GM12874 (cell line): ENCODE data around the gene CDC42EP4.

ENCODE experiments used
- TF ChIP-seq, protein P1 (sequence below): IDR thresholded peaks from 2 replicates; pipeline ENCODE4 v1.5.1; 2011; ENCODE audit warnings: low read depth, mild to moderate bottlenecking, control low read depth, low read length, moderate library complexity; ENCODE audit not compliant: insufficient read depth

CDC42EP4 gene

GRCh38 chr17:73288534-73289302 is 23.1 kb downstream of the CDC42EP4 start:
- TF ChIP-seq, protein P1, sequence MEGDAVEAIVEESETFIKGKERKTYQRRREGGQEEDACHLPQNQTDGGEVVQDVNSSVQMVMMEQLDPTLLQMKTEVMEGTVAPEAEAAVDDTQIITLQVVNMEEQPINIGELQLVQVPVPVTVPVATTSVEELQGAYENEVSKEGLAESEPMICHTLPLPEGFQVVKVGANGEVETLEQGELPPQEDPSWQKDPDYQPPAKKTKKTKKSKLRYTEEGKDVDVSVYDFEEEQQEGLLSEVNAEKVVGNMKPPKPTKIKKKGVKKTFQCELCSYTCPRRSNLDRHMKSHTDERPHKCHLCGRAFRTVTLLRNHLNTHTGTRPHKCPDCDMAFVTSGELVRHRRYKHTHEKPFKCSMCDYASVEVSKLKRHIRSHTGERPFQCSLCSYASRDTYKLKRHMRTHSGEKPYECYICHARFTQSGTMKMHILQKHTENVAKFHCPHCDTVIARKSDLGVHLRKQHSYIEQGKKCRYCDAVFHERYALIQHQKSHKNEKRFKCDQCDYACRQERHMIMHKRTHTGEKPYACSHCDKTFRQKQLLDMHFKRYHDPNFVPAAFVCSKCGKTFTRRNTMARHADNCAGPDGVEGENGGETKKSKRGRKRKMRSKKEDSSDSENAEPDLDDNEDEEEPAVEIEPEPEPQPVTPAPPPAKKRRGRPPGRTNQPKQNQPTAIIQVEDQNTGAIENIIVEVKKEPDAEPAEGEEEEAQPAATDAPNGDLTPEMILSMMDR = no peak

GRCh38 chr17:73286863-73287296 is 24.9 kb downstream of the CDC42EP4 start:
- TF ChIP-seq, protein P1 = no peak

DNA sequence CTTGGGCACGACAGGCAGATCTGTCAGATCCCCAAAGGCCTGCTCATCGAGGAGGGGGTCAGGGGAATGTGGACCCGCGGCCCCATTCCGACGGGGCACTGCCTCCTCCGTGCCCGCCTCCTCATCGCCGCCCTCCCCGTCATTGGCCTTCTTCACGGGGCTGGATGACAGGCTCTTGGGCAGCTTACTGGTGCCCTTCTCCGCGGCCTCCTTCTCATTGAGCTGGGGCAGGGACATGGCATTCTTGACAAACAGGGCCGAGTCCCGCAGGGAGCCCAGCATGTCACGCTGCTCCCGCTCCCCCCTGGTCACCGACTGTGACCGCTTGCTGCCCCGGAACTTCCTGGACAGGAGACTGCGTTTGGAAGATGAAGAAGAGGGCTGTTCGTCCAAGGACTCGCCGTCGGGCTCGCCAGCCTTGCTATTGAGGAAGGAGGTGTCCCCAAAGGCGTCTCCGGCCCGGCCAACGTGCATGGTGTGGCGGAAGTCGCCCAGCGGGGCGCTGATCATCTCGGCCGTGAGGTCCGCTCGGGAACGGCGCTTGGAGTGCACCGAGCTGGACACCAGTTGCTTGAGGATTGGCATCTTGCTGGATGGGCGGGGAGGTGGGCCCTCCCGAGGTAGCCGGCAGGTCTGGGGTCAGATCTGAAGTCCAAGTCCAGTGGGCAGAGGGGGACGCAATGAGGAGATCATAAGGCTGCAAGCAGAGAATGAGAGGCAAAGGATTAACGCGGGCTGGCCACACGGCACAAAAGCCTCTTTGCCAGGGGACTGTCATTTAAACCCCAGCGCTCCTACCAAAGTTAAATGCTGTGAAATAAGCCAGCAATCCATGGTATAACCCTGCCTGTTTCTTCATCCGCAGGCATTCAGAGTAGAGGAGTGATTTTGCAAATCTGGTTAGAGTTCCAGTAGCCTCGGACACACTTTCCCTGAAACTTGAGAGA is 25.6 kb downstream of the CDC42EP4 start:
- TF ChIP-seq, protein P1 = no peak

- TF ChIP-seq, protein P1 = no peak
Measured at GRCh38 chr17:73285603-73285908, 26.2 kb downstream of the CDC42EP4 start.

DNA sequence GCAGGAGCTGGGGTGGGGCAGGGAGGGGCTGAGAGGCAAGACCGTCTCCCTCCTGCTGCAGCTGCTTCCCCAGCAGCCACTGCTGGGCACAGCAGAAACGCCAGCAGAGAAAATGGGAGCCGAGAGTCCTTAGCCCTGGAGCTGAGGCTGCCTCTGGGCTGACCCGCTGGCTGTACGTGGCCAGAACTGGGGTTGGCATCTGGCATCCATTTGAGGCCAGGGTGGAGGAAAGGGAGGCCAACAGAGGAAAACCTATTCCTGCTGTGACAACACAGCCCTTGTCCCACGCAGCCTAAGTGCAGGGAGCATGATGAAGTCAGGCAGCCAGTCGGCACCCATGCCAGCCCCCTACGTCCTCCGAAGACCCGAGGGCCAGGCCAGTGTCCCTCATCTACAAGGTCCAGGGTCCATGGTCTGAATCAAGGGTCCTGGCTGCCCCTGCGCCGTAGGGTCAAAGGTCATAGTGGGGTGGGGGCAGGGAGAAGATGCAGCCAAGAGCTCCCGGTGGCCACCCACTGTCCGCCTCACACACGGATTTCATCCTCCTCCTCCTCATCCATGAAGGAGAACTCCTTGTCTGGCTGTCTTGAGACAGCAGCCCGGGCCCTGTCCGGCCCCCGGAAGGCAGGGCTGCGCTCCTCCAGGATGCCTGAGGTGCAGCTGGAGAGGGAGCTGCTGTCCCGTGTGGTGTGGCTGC is 26.7 kb downstream of the CDC42EP4 start:
- TF ChIP-seq, protein P1 = no peak

DNA sequence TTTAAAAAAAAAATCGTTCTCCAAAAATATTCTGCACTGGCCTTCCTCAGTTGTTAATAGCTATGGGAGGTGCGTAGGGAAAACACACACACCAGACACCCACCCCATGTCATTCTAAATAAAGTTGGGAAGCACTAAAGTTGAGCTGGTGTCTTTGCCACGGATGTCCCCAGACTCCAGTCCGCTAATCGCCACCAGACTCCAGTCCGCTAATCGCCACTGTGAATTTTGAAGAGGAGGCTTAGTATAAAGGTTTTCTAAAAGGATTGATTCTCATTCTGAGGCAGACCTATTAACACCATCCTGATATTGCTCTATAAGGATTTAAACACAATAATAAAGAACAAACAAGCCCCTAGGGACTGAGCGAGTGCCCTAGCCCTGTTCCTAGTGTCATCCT is 27.4 kb downstream of the CDC42EP4 start:
- TF ChIP-seq, protein P1 = no peak

- TF ChIP-seq, protein P1 = no peak
Measured at GRCh38 chr17:73283841-73284282, 27.9 kb downstream of the CDC42EP4 start.
